HEK293T (cell line): ENCODE results near the gene HTRA1.

Experiments used
- ARNT ChIP-seq: fragments of 450-650 bp; IDR thresholded peaks from 2 replicates; pipeline ENCODE4 v1.6.1; 2017; ENCODE audit warnings: mild to moderate bottlenecking
- BHLHE40 ChIP-seq: fragments of 450-650 bp; IDR thresholded peaks from 2 replicates; pipeline ENCODE4 v1.6.1; 2016; ENCODE audit warnings: mild to moderate bottlenecking, moderate library complexity, borderline replicate concordance
- CTBP1 ChIP-seq: fragments of 450-650 bp; IDR thresholded peaks from 2 replicates; pipeline ENCODE4 v1.6.1; 2016; ENCODE audit warnings: borderline replicate concordance
- ELF4 ChIP-seq: fragments of 450-650 bp; IDR thresholded peaks from 2 replicates; pipeline ENCODE4 v1.6.1; 2017; ENCODE audit warnings: antibody characterized with exemption
- FOXA1 ChIP-seq: fragments of 450-650 bp; IDR thresholded peaks from 2 replicates; pipeline ENCODE4 v1.6.1; 2016; ENCODE audit warnings: mild to moderate bottlenecking
- FOXK2 ChIP-seq: fragments of 450-650 bp; IDR thresholded peaks from 2 replicates; pipeline ENCODE4 v1.6.1; 2016; ENCODE audit warnings: mild to moderate bottlenecking
- HDGF ChIP-seq: fragments of 450-650 bp; IDR thresholded peaks from 2 replicates; pipeline ENCODE4 v1.6.1; 2017; ENCODE audit warnings: antibody characterized with exemption, borderline replicate concordance
- L3MBTL2 ChIP-seq: fragments of 450-650 bp; conservative IDR thresholded peaks from 2 replicates; pipeline ENCODE4 v1.6.1; 2016; ENCODE audit warnings: mild to moderate bottlenecking
- TARDBP ChIP-seq: fragments of 450-650 bp; IDR thresholded peaks from 2 replicates; pipeline ENCODE4 v1.6.1; 2016
- ZNF384 ChIP-seq: fragments of 450-650 bp; IDR thresholded peaks from 2 replicates; pipeline ENCODE4 v1.6.1; 2016

GRCh38 chr10:122558452-122558851, 97.1 kb downstream of the HTRA1 start:
- TF ChIP-seq FOXK2 (no peak), FOXA1 (no peak), BHLHE40 (no peak), TARDBP (no peak), ELF4 (no peak), CTBP1 (no peak), L3MBTL2 (no peak), HDGF (no peak), ZNF384 (no peak), ARNT (no peak)
